ENCODE results near the gene DIP2C. TPM values are rescaled to one million over a fixed set of nuclear protein-coding genes. Genes with fewer than 3 reads are reported as not detected.
"Not testable (repeated sequence)": the region's sequence is repeated elsewhere in the genome, so short reads cannot be mapped to it uniquely, and the experiment has no call there.

The DIP2C gene
- total RNA-seq, 2 donors from 2014 or later, result 13.0 to 13.7 TPM

DNA sequence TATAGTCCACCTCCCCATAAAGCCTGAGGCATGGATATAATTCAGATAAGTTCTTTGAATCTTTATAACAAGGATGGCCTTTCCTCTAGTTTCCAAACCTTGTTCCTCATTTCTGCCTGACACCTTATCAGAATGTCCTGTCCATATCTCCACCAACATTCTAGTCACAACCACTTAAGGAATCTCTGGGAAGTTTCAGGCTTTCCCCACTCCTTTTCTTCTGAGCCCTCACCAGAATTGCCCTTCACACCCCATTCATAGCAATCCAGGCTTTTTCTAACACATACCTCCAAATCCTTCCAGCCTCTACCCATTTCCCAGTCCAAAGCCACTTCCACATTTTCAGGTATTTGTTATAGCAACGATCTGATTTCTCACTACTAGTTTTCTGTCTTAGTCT, 18.0 kb upstream of the DIP2C start:
- DNase-seq, result no peak
- Histone ChIP-seq H3K4me1 (ENCODE audit: control insufficient read depth, insufficient read depth, low read length) (no peaks in the 10 kb centered on the region), H3K27me3 (ENCODE audit: control insufficient read depth, insufficient read depth, low read length, poor library complexity, severe bottlenecking) (peaks cover 13% of the 10 kb centered on the region), H3K36me3 (ENCODE audit: control insufficient read depth, insufficient read depth, low read length) (no peaks in the 10 kb centered on the region), H3K27ac (ENCODE audit: low read depth, low read length) (no peak overlapping the region), H3K9ac (ENCODE audit: extremely low read depth, low read length, poor library complexity, severe bottlenecking) (no peak overlapping the region), H3K4me3 (ENCODE audit: low read length) (no peak overlapping the region), H3K9me3 (ENCODE audit: control insufficient read depth, low read length) (no peaks in the 10 kb centered on the region)
- H3K36me3 Mint-ChIP-seq (ENCODE audit: low read depth), result no peaks in the 10 kb centered on the region
- H3K27ac Mint-ChIP-seq, result no peak overlapping the region
- TF ChIP-seq, protein P1, sequence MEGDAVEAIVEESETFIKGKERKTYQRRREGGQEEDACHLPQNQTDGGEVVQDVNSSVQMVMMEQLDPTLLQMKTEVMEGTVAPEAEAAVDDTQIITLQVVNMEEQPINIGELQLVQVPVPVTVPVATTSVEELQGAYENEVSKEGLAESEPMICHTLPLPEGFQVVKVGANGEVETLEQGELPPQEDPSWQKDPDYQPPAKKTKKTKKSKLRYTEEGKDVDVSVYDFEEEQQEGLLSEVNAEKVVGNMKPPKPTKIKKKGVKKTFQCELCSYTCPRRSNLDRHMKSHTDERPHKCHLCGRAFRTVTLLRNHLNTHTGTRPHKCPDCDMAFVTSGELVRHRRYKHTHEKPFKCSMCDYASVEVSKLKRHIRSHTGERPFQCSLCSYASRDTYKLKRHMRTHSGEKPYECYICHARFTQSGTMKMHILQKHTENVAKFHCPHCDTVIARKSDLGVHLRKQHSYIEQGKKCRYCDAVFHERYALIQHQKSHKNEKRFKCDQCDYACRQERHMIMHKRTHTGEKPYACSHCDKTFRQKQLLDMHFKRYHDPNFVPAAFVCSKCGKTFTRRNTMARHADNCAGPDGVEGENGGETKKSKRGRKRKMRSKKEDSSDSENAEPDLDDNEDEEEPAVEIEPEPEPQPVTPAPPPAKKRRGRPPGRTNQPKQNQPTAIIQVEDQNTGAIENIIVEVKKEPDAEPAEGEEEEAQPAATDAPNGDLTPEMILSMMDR (conservative IDR thresholded peaks at IDR 0.05), result no peak
- peaks cover 6% of the 10 kb centered on the region for H3K27me3 Mint-ChIP-seq (ENCODE audit: insufficient read depth)
- no peak overlapping the region for H3K4me3 Mint-ChIP-seq
- H3K4me1 Mint-ChIP-seq, result no peaks in the 10 kb centered on the region
- 67% methylated on average over 1 of the region's 1 CpG; no CpG with 5 or more reads in 1 of the 2 experiments for WGBS, 2 experiments (ENCODE audit: insufficient coverage in 1 of 2, insufficient read length in 1 of 2)
- H3K9me3 Mint-ChIP-seq, result peaks cover 2% of the 10 kb centered on the region

GRCh38 chr10:703118-703517, 13.7 kb upstream of the DIP2C start:
- DNase-seq, result no peak
- no peaks in the 10 kb centered on the region for H3K4me1 ChIP-seq (ENCODE audit: control insufficient read depth, insufficient read depth, low read length)
- H3K4me1 Mint-ChIP-seq, result no peaks in the 10 kb centered on the region
- no peak overlapping the region for H3K27ac Mint-ChIP-seq
- no peaks in the 10 kb centered on the region for H3K9me3 Mint-ChIP-seq
- no peaks in the 10 kb centered on the region for H3K36me3 Mint-ChIP-seq (ENCODE audit: low read depth)
- peaks cover 26% of the 10 kb centered on the region for H3K27me3 ChIP-seq (ENCODE audit: control insufficient read depth, insufficient read depth, low read length, poor library complexity, severe bottlenecking)
- no peak overlapping the region for H3K9ac ChIP-seq (ENCODE audit: extremely low read depth, low read length, poor library complexity, severe bottlenecking)
- H3K36me3 ChIP-seq (ENCODE audit: control insufficient read depth, insufficient read depth, low read length), result no peaks in the 10 kb centered on the region
- TF ChIP-seq, protein P1 (conservative IDR thresholded peaks at IDR 0.05), result no peak
- 100% methylated on average over 1 of the region's 1 CpG; no CpG with 5 or more reads in 1 of the 2 experiments for WGBS, 2 experiments (ENCODE audit: insufficient coverage in 1 of 2, insufficient read length in 1 of 2)
- H3K27me3 Mint-ChIP-seq (ENCODE audit: insufficient read depth), result peaks cover 7% of the 10 kb centered on the region
- H3K27ac ChIP-seq (ENCODE audit: low read depth, low read length), result no peak overlapping the region
- H3K4me3 ChIP-seq (ENCODE audit: low read length), result no peak overlapping the region
- H3K9me3 ChIP-seq (ENCODE audit: control insufficient read depth, low read length), result no peaks in the 10 kb centered on the region
- no peak overlapping the region for H3K4me3 Mint-ChIP-seq

- not testable (repeated sequence) for H3K9me3 Mint-ChIP-seq; H3K27me3 Mint-ChIP-seq (ENCODE audit: insufficient read depth); H3K27ac Mint-ChIP-seq
These were observed 10.7 kb upstream of the DIP2C start for GRCh38 chr10:700183-700582.

More at GRCh38 chr10:700183-700582, 10.7 kb upstream of the DIP2C start:
- not testable (repeated sequence) for H3K4me3 ChIP-seq (ENCODE audit: low read length); H3K9ac ChIP-seq (ENCODE audit: extremely low read depth, low read length, poor library complexity, severe bottlenecking); H3K4me1 Mint-ChIP-seq; H3K36me3 Mint-ChIP-seq (ENCODE audit: low read depth); H3K9me3 ChIP-seq (ENCODE audit: control insufficient read depth, low read length); H3K4me1 ChIP-seq (ENCODE audit: control insufficient read depth, insufficient read depth, low read length); H3K27ac ChIP-seq (ENCODE audit: low read depth, low read length); DNase-seq; H3K36me3 ChIP-seq (ENCODE audit: control insufficient read depth, insufficient read depth, low read length); H3K4me3 Mint-ChIP-seq
- whole genome bisulfite sequencing, 2 experiments (ENCODE audit: insufficient coverage in 1 of 2, insufficient read length in 1 of 2), result 95 to 100% methylated on average over 3 to 6 of the region's 6 CpGs
- H3K27me3 ChIP-seq (ENCODE audit: control insufficient read depth, insufficient read depth, low read length, poor library complexity, severe bottlenecking), result peaks cover 26% of the 10 kb centered on the region
